Subcutaneous abdominal adipose tissue (tissue), 5 donors: Measurements from ENCODE around the gene LYL1.

ENCODE experiments used
- H3K27ac ChIP-seq: one replicate; pipeline ENCODE4 v1.7.0; 2013; ENCODE audit warnings: low read depth, mild to moderate bottlenecking, inconsistent platforms, low read length, moderate library complexity
- H3K27me3 ChIP-seq, 5 donors: one replicate each; pipeline ENCODE4 v1.7.0; 2013; ENCODE audit warnings: low read length in 5 of 5, inconsistent platforms in 1 of 5; ENCODE audit not compliant: control insufficient read depth in 5 of 5, insufficient read depth in 4 of 5
- H3K36me3 ChIP-seq, 5 donors: one replicate each; pipeline ENCODE4 v1.7.0; 2013; ENCODE audit warnings: low read length in 5 of 5; ENCODE audit not compliant: control insufficient read depth in 5 of 5, insufficient read depth in 5 of 5
- H3K4me1 ChIP-seq, 5 donors: one replicate each; pipeline ENCODE4 v1.7.0; 2013; ENCODE audit warnings: low read length in 5 of 5, mild to moderate bottlenecking in 3 of 5, moderate library complexity in 1 of 5; ENCODE audit not compliant: control insufficient read depth in 5 of 5, insufficient read depth in 5 of 5
- H3K4me3 ChIP-seq, 5 donors: one replicate each; pipeline ENCODE4 v1.7.0; 2013; ENCODE audit warnings: low read length in 5 of 5, low read depth in 1 of 5
- H3K9ac ChIP-seq, 5 donors: one replicate each; pipeline ENCODE4 v1.7.0; 2013; ENCODE audit warnings: low read length in 5 of 5, mild to moderate bottlenecking in 4 of 5, moderate library complexity in 3 of 5
- H3K9me3 ChIP-seq, 5 donors: one replicate each; pipeline ENCODE4 v1.7.0; 2013; ENCODE audit warnings: low read length in 5 of 5; ENCODE audit not compliant: control insufficient read depth in 5 of 5
- donor health status: healthy.
- donor health status: healthy.
- donor health status: healthy.
- donor health status: healthy.
- donor health status: healthy.

Gene LYL1

GRCh38 chr19:13085666-13086065 lies 17.0 kb downstream of the LYL1 start:
- Histone ChIP-seq H3K4me1 (peaks cover 3 to 30% (median 22%) of the 10 kb centered on the region in 5 donors), H3K27me3 (no peaks in the 10 kb centered on the region), H3K9me3 (no peaks in the 10 kb centered on the region), H3K36me3 (peaks cover 0 to 73% (median 50%) of the 10 kb centered on the region in 5 donors), H3K9ac (no peak overlapping the region), H3K27ac (no peak overlapping the region), H3K4me3 (no peak overlapping the region)

- no peak overlapping the region for H3K27ac ChIP-seq
- peaks cover 8 to 26% (median 18%) of the 10 kb centered on the region in 5 donors for H3K4me1 ChIP-seq
- no peak overlapping the region for H3K4me3 ChIP-seq
- peaks cover 0 to 73% (median 58%) of the 10 kb centered on the region in 5 donors for H3K36me3 ChIP-seq
- no peaks in the 10 kb centered on the region for H3K9me3 ChIP-seq
- no peaks in the 10 kb centered on the region for H3K27me3 ChIP-seq
- H3K9ac ChIP-seq: no peak overlapping the region
These were observed 19.0 kb downstream of the LYL1 start for GRCh38 chr19:13083627-13084026.

- Histone ChIP-seq H3K4me1 (peaks cover 8 to 32% (median 24%) of the 10 kb centered on the region in 5 donors), H3K4me3 (no peak overlapping the region), H3K9me3 (no peaks in the 10 kb centered on the region), H3K9ac (peak overlapping the region in 2 of 5 donors; percentile 30 to 41), H3K36me3 (peaks cover 0 to 74% (median 61%) of the 10 kb centered on the region in 5 donors), H3K27me3 (no peaks in the 10 kb centered on the region), H3K27ac (no peak overlapping the region)
These were observed 19.7 kb downstream of the LYL1 start for GRCh38 chr19:13083008-13083404.

- H3K4me3 ChIP-seq: no peak overlapping the region
- no peaks in the 10 kb centered on the region for H3K9me3 ChIP-seq
- H3K4me1 ChIP-seq: peaks cover 8 to 38% (median 26%) of the 10 kb centered on the region in 5 donors
- H3K36me3 ChIP-seq: peaks cover 0 to 74% (median 60%) of the 10 kb centered on the region in 5 donors
- H3K27me3 ChIP-seq: no peaks in the 10 kb centered on the region
- peak overlapping the region in 1 of 5 donors; percentile 41 for H3K9ac ChIP-seq
- H3K27ac ChIP-seq: no peak overlapping the region
These were observed 20.3 kb downstream of the LYL1 start for GRCh38 chr19:13082192-13083007.

GRCh38 chr19:13079542-13079986 lies 23.1 kb downstream of the LYL1 start:
- Histone ChIP-seq H3K27ac (peak overlapping the region; percentile 57), H3K27me3 (no peaks in the 10 kb centered on the region), H3K9me3 (no peaks in the 10 kb centered on the region), H3K4me3 (no peak overlapping the region), H3K4me1 (peaks cover 12 to 54% (median 41%) of the 10 kb centered on the region in 5 donors), H3K9ac (peak overlapping the region in 4 of 5 donors; percentile 30 to 57 (median 42)), H3K36me3 (peaks cover 0 to 74% (median 61%) of the 10 kb centered on the region in 5 donors)

GRCh38 chr19:13078897-13079541 lies 23.6 kb downstream of the LYL1 start:
- H3K27ac ChIP-seq: peak overlapping the region; percentile 57
- H3K9me3 ChIP-seq: no peaks in the 10 kb centered on the region
- H3K4me3 ChIP-seq: no peak overlapping the region
- no peaks in the 10 kb centered on the region for H3K27me3 ChIP-seq
- peaks cover 0 to 76% (median 63%) of the 10 kb centered on the region in 5 donors for H3K36me3 ChIP-seq
- peaks cover 12 to 54% (median 41%) of the 10 kb centered on the region in 5 donors for H3K4me1 ChIP-seq
- peak overlapping the region in 4 of 5 donors; percentile 30 to 57 (median 42) for H3K9ac ChIP-seq

GRCh38 chr19:13078381-13078780 lies 24.3 kb downstream of the LYL1 start:
- Histone ChIP-seq H3K9ac (peak overlapping the region in 2 of 5 donors; percentile 30 to 42), H3K36me3 (peaks cover 0 to 78% (median 64%) of the 10 kb centered on the region in 5 donors), H3K4me3 (no peak overlapping the region), H3K27me3 (no peaks in the 10 kb centered on the region), H3K27ac (peak overlapping the region; percentile 57), H3K9me3 (no peaks in the 10 kb centered on the region), H3K4me1 (peaks cover 12 to 54% (median 41%) of the 10 kb centered on the region in 5 donors)

- peaks cover 0 to 73% (median 62%) of the 10 kb centered on the region in 5 donors for H3K36me3 ChIP-seq
- no peaks in the 10 kb centered on the region for H3K27me3 ChIP-seq
- H3K4me1 ChIP-seq: peaks cover 9 to 50% (median 40%) of the 10 kb centered on the region in 5 donors
- H3K4me3 ChIP-seq: no peak overlapping the region
- no peaks in the 10 kb centered on the region for H3K9me3 ChIP-seq
- no peak overlapping the region for H3K27ac ChIP-seq
- H3K9ac ChIP-seq: no peak overlapping the region
These were observed 25.4 kb downstream of the LYL1 start for GRCh38 chr19:13077240-13077639.

- Histone ChIP-seq H3K4me3 (no peak overlapping the region), H3K27ac (no peak overlapping the region), H3K36me3 (peaks cover 0 to 69% (median 58%) of the 10 kb centered on the region in 5 donors), H3K9me3 (no peaks in the 10 kb centered on the region), H3K9ac (no peak overlapping the region), H3K4me1 (peaks cover 9 to 50% (median 40%) of the 10 kb centered on the region in 5 donors), H3K27me3 (no peaks in the 10 kb centered on the region)
These were observed 25.9 kb downstream of the LYL1 start for GRCh38 chr19:13076787-13077186.

GRCh38 chr19:13076320-13076719 lies 26.3 kb downstream of the LYL1 start:
- no peak overlapping the region for H3K9ac ChIP-seq
- H3K36me3 ChIP-seq: peaks cover 0 to 64% (median 53%) of the 10 kb centered on the region in 5 donors

More at GRCh38 chr19:13076320-13076719, 26.3 kb downstream of the LYL1 start:
- Histone ChIP-seq H3K27ac (peak overlapping the region; percentile 30), H3K9me3 (no peaks in the 10 kb centered on the region), H3K27me3 (no peaks in the 10 kb centered on the region), H3K4me1 (peaks cover 9 to 53% (median 42%) of the 10 kb centered on the region in 5 donors), H3K4me3 (no peak overlapping the region)
